ENCODE measurements around the gene RCAN1.

The RCAN1 gene

GRCh38 chr21:34614628-34615486 lies at the start of gene RCAN1:
RCAN1 (minus strand) TSS chr21:34615113; CDS start chr21:34615011, 102 bp downstream.
- DNase-seq (ENCODE audit: low read depth in 3 of 3, low spot score in 1 of 3) = peak; percentile 61 to 68 (median 63)

GRCh38 chr21:34661848-34662247 lies 46.9 kb upstream of the RCAN1 start:
- no peak for DNase-seq (ENCODE audit: low read depth in 3 of 3, low spot score in 1 of 3)

- DNase-seq (ENCODE audit: low read depth in 3 of 3, low spot score in 1 of 3) = no peak
Measured at GRCh38 chr21:34653522-34653921, 38.6 kb upstream of the RCAN1 start.

- DNase-seq (ENCODE audit: low read depth in 3 of 3, low spot score in 1 of 3) = no peak
Measured at GRCh38 chr21:34651642-34652041, 36.7 kb upstream of the RCAN1 start.

- DNase-seq (ENCODE audit: low read depth in 3 of 3, low spot score in 1 of 3) = no peak
Measured at GRCh38 chr21:34650861-34651431, 36.0 kb upstream of the RCAN1 start.

- no peak for DNase-seq (ENCODE audit: low read depth in 3 of 3, low spot score in 1 of 3)
Measured at GRCh38 chr21:34649400-34649799, 34.5 kb upstream of the RCAN1 start.

- no peak for DNase-seq (ENCODE audit: low read depth in 3 of 3, low spot score in 1 of 3)
Measured at GRCh38 chr21:34648739-34649297, 33.9 kb upstream of the RCAN1 start.

- no peak for DNase-seq (ENCODE audit: low read depth in 3 of 3, low spot score in 1 of 3)
Measured at GRCh38 chr21:34647555-34647954, 32.6 kb upstream of the RCAN1 start.

- no peak for DNase-seq (ENCODE audit: low read depth in 3 of 3, low spot score in 1 of 3)
Measured at GRCh38 chr21:34644825-34645224, 29.9 kb upstream of the RCAN1 start.

- DNase-seq (ENCODE audit: low read depth in 3 of 3, low spot score in 1 of 3) = no peak
Measured at GRCh38 chr21:34642211-34643075, 27.5 kb upstream of the RCAN1 start.

- no peak for DNase-seq (ENCODE audit: low read depth in 3 of 3, low spot score in 1 of 3)
Measured at GRCh38 chr21:34640858-34641257, 25.9 kb upstream of the RCAN1 start.

- no peak for DNase-seq (ENCODE audit: low read depth in 3 of 3, low spot score in 1 of 3)
Measured at GRCh38 chr21:34639882-34640788, 25.2 kb upstream of the RCAN1 start.

- no peak for DNase-seq (ENCODE audit: low read depth in 3 of 3, low spot score in 1 of 3)
Measured at GRCh38 chr21:34639250-34639649, 24.3 kb upstream of the RCAN1 start.

- DNase-seq (ENCODE audit: low read depth in 3 of 3, low spot score in 1 of 3) = no peak
Measured at GRCh38 chr21:34636961-34637360, 22.0 kb upstream of the RCAN1 start.

- DNase-seq (ENCODE audit: low read depth in 3 of 3, low spot score in 1 of 3) = no peak
Measured at GRCh38 chr21:34635307-34635706, 20.4 kb upstream of the RCAN1 start.

- no peak for DNase-seq (ENCODE audit: low read depth in 3 of 3, low spot score in 1 of 3)
Measured at GRCh38 chr21:34632498-34632897, 17.6 kb upstream of the RCAN1 start.

GRCh38 chr21:34630536-34631143 lies 15.7 kb upstream of the RCAN1 start:
- no peak for DNase-seq (ENCODE audit: low read depth in 3 of 3, low spot score in 1 of 3)

GRCh38 chr21:34626131-34626530 lies 11.2 kb upstream of the RCAN1 start:
- no peak for DNase-seq (ENCODE audit: low read depth in 3 of 3, low spot score in 1 of 3)

- DNase-seq (ENCODE audit: low read depth in 3 of 3, low spot score in 1 of 3) = no peak
Measured at GRCh38 chr21:34625030-34625593, 10.2 kb upstream of the RCAN1 start.

GRCh38 chr21:34623516-34623915 lies 8.6 kb upstream of the RCAN1 start:
- DNase-seq (ENCODE audit: low read depth in 3 of 3, low spot score in 1 of 3) = no peak
